Fibroblast of gingiva (primary cell): ENCODE data around the gene OFD1.

ENCODE experiments used
- DNase-seq: peaks from one replicate; pipeline ENCODE4 v3.0.0-alpha.2; 2011; ENCODE audit warnings: low read depth

Gene OFD1

DNA sequence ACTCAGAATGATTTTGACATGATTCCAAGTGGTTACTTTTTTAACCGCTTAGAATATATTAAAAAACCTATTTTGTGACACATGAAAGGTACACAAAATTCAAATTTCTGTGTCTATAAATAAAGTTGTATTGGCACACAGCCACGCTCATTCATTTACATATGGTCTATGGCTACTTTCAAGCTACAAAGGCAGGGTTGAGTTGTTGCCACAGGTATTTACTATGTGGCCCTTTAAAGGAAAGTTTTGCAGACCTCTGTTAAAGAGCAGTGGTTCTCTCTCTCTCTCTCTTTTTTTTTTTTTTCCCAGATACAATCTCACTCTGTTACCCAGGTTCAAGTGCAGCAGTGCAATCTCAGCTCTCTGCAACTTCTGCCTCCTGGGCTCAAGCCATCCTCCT lies 59.3 kb downstream of the OFD1 start:
- DNase-seq: no peak

GRCh38 chrX:13794417-13794816 lies 59.9 kb downstream of the OFD1 start:
- no peak for DNase-seq

DNA sequence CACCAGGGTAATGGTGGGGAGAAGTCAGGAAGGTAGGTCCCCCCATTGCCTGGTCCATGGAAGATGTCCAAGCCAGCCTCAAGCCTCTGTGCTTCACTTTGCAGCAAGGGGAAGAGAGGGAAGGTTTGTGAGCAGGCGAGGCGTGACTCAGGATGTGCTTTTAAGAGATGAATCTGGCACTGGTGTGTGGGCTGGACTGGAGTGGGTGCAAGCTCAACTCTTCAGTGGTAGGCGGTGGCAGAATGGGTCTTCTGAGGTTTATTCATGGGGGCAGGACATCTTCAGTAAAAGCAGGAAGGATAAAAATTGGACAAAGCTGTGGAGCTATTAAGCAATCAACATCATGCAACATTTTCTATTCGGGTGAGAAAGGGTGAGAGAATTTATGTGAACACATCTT lies 63.0 kb downstream of the OFD1 start:
- DNase-seq: no peak

DNA sequence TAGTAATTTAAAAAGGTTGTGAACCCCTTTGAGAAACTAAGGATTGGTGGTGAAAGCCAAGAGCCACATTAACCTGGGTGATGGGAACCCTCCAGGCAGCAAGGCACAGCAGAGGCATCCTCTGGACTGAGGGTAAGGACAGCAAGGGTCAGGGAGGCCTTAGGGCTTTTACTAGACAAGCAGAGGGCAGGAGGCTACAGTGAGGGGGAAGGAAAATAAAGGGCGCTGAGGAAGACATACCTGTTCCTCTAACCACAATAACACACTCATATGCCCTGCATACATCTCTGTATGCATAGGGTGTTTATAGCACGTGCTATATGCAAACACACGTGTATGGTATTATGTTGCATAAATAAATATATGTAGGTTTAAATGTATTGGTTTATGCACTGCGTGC lies 63.6 kb downstream of the OFD1 start:
- no peak for DNase-seq

GRCh38 chrX:13803116-13803515 lies 68.6 kb downstream of the OFD1 start:
- DNase-seq: no peak

- DNase-seq: no peak
Measured at GRCh38 chrX:13805241-13805640, 70.7 kb downstream of the OFD1 start.

- no peak for DNase-seq
Measured at GRCh38 chrX:13808293-13808692, 73.7 kb downstream of the OFD1 start.

- peak; percentile 44 for DNase-seq
Measured at GRCh38 chrX:13808865-13809264, 74.3 kb downstream of the OFD1 start.

GRCh38 chrX:13815664-13816063 lies 81.1 kb downstream of the OFD1 start:
- no peak for DNase-seq

- DNase-seq: no peak
Measured at GRCh38 chrX:13816176-13816575, 81.6 kb downstream of the OFD1 start.

- no peak for DNase-seq
Measured at GRCh38 chrX:13816643-13817627, 82.4 kb downstream of the OFD1 start, which contains the start of gene GPM6B. Gene GPM6B, minus strand, starts transcription at chrX:13817093. Its CDS starts 189 bp downstream, at chrX:13816904.
